ENCODE data around the gene KRT9.

- TF ChIP-seq CTCF (conservative IDR thresholded peaks at IDR 0.05; ENCODE audit: low read length) (no peak), EZH2phosphoT487 (IDR thresholded peaks at IDR 0.05; ENCODE audit: borderline replicate concordance) (no peak)
Observed at GRCh38 chr17:41580244-41580575, 8.4 kb upstream of the KRT9 start.
